ENCODE results near the gene TRMT61A. TPM values are rescaled to one million over a fixed set of nuclear protein-coding genes. Genes with fewer than 3 reads are reported as not detected.

The TRMT61A gene
- polyA plus RNA-seq, 1 donor from 2014 or later, result 8.2 TPM

- no peak overlapping the region for H3K9ac ChIP-seq (ENCODE audit: low read length)
- H3K9me3 ChIP-seq (ENCODE audit: low read length), result no peaks in the 10 kb centered on the region
- H3K4me3 ChIP-seq (ENCODE audit: low read length), result no peak overlapping the region
- H3F3A ChIP-seq (ENCODE audit: insufficient read depth, low read length, poor library complexity, severe bottlenecking), result no peaks in the 10 kb centered on the region
- no peaks in the 10 kb centered on the region for H4K20me1 ChIP-seq (ENCODE audit: insufficient read depth)
- H3K4me2 ChIP-seq (ENCODE audit: low read length), result no peak overlapping the region
- peaks cover 4% of the 10 kb centered on the region for H3K36me3 ChIP-seq (ENCODE audit: insufficient read depth, low read length)
- no peak overlapping the region for H3K27ac ChIP-seq (ENCODE audit: low read length)
- H3K27me3 ChIP-seq (ENCODE audit: insufficient read depth, low read depth, low read length), result no peaks in the 10 kb centered on the region
- no peak overlapping the region for H2AFZ ChIP-seq (ENCODE audit: low read depth, low read length)
- H3K9me2 ChIP-seq (ENCODE audit: insufficient read depth, low read length), result no peaks in the 10 kb centered on the region
- no peaks in the 10 kb centered on the region for H3K79me2 ChIP-seq (replicated peaks; ENCODE audit: insufficient read depth, low read length)
- TF ChIP-seq EP300 (conservative IDR thresholded peaks at IDR 0.05; ENCODE audit: poor library complexity, severe bottlenecking), result no peak
- peak; percentile 20 for TF ChIP-seq CTCF (IDR thresholded peaks at IDR 0.05; ENCODE audit: poor library complexity, severe bottlenecking)
Measured at GRCh38 chr14:103507751-103508150, 21.2 kb upstream of the TRMT61A start.

GRCh38 chr14:103508521-103509329 is 20.3 kb upstream of the TRMT61A start:
- Histone ChIP-seq H3K27me3 (ENCODE audit: insufficient read depth, low read depth, low read length) (no peaks in the 10 kb centered on the region), H3K27ac (ENCODE audit: low read length) (no peak overlapping the region), H3F3A (ENCODE audit: insufficient read depth, low read length, poor library complexity, severe bottlenecking) (no peaks in the 10 kb centered on the region), H4K20me1 (ENCODE audit: insufficient read depth) (no peaks in the 10 kb centered on the region), H3K4me2 (ENCODE audit: low read length) (no peak overlapping the region), H2AFZ (ENCODE audit: low read depth, low read length) (no peak overlapping the region), H3K4me3 (ENCODE audit: low read length) (no peak overlapping the region), H3K9me3 (ENCODE audit: low read length) (no peaks in the 10 kb centered on the region), H3K9me2 (ENCODE audit: insufficient read depth, low read length) (no peaks in the 10 kb centered on the region), H3K79me2 (replicated peaks; ENCODE audit: insufficient read depth, low read length) (no peaks in the 10 kb centered on the region), H3K36me3 (ENCODE audit: insufficient read depth, low read length) (peaks cover 4% of the 10 kb centered on the region), H3K9ac (ENCODE audit: low read length) (no peak overlapping the region)
- TF ChIP-seq REST (IDR thresholded peaks at IDR 0.05; ENCODE audit: borderline replicate concordance) (no peak), POLR2AphosphoS5 (IDR thresholded peaks at IDR 0.05) (no peak), EP300 (conservative IDR thresholded peaks at IDR 0.05; ENCODE audit: poor library complexity, severe bottlenecking) (no peak)

- H3K9me2 ChIP-seq (ENCODE audit: insufficient read depth, low read length), result no peaks in the 10 kb centered on the region
- H3K4me2 ChIP-seq (ENCODE audit: low read length), result no peak overlapping the region
- H3K36me3 ChIP-seq (ENCODE audit: insufficient read depth, low read length), result peaks cover under 1% of the 10 kb centered on the region
- H3K27ac ChIP-seq (ENCODE audit: low read length), result no peak overlapping the region
- H3F3A ChIP-seq (ENCODE audit: insufficient read depth, low read length, poor library complexity, severe bottlenecking), result no peaks in the 10 kb centered on the region
- no peaks in the 10 kb centered on the region for H3K27me3 ChIP-seq (ENCODE audit: insufficient read depth, low read depth, low read length)
- H4K20me1 ChIP-seq (ENCODE audit: insufficient read depth), result no peaks in the 10 kb centered on the region
- H3K9me3 ChIP-seq (ENCODE audit: low read length), result no peaks in the 10 kb centered on the region
- H3K4me3 ChIP-seq (ENCODE audit: low read length), result no peak overlapping the region
- no peak overlapping the region for H2AFZ ChIP-seq (ENCODE audit: low read depth, low read length)
- no peaks in the 10 kb centered on the region for H3K79me2 ChIP-seq (replicated peaks; ENCODE audit: insufficient read depth, low read length)
- no peak overlapping the region for H3K9ac ChIP-seq (ENCODE audit: low read length)
- TF ChIP-seq EP300 (conservative IDR thresholded peaks at IDR 0.05; ENCODE audit: poor library complexity, severe bottlenecking), result no peak
- TF ChIP-seq TAF1 (IDR thresholded peaks at IDR 0.05; ENCODE audit: low read depth), result no peak
- no peak for TF ChIP-seq EZH2 (IDR thresholded peaks at IDR 0.05; ENCODE audit: borderline replicate concordance, insufficient read depth, low read length, poor library complexity, severe bottlenecking)
- TF ChIP-seq REST (IDR thresholded peaks at IDR 0.05; ENCODE audit: borderline replicate concordance), result no peak
- TF ChIP-seq POLR2AphosphoS5 (IDR thresholded peaks at IDR 0.05), result no peak
- no peak for TF ChIP-seq MXI1 (conservative IDR thresholded peaks at IDR 0.05; ENCODE audit: poor library complexity, severe bottlenecking)
- TF ChIP-seq SMC3 (conservative IDR thresholded peaks at IDR 0.05; ENCODE audit: poor library complexity), result no peak
Measured at GRCh38 chr14:103509864-103510723, 18.9 kb upstream of the TRMT61A start.

Measured in neural cell (in vitro differentiated cells).